SIG-M5 (cell line): ENCODE data around the gene IHH.

ENCODE experiments used
- DNase-seq: peaks from one replicate; lab custom pipeline; 2025; lab: John Stamatoyannopoulos, UW

IHH gene

GRCh38 chr2:219060821-219061791 lies at the start of gene IHH:
TSS of gene IHH (minus strand) at chr2:219060921. CDS start at chr2:219060467, 454 bp downstream.
- no peak for DNase-seq

- DNase-seq: no peak
These were observed 48.8 kb upstream of the IHH start for GRCh38 chr2:219109471-219109870.

- DNase-seq: no peak
These were observed 47.0 kb upstream of the IHH start for GRCh38 chr2:219107758-219108157.

- no peak for DNase-seq
These were observed 45.5 kb upstream of the IHH start for GRCh38 chr2:219106251-219106650.

GRCh38 chr2:219104107-219105035 lies 43.6 kb upstream of the IHH start:
- DNase-seq: no peak

- no peak for DNase-seq
These were observed 38.6 kb upstream of the IHH start for GRCh38 chr2:219099329-219099728.

GRCh38 chr2:219095406-219095935 lies 34.8 kb upstream of the IHH start:
- no peak for DNase-seq

- no peak for DNase-seq
These were observed 33.5 kb upstream of the IHH start for GRCh38 chr2:219094171-219094570.

GRCh38 chr2:219090436-219091299 lies 29.9 kb upstream of the IHH start:
- no peak for DNase-seq

- DNase-seq: no peak
These were observed 28.6 kb upstream of the IHH start for GRCh38 chr2:219089330-219089729.

- no peak for DNase-seq
These were observed 27.1 kb upstream of the IHH start for GRCh38 chr2:219087848-219088247.

- DNase-seq: no peak
These were observed 26.6 kb upstream of the IHH start for GRCh38 chr2:219087361-219087760.

GRCh38 chr2:219086196-219086595 lies 25.5 kb upstream of the IHH start:
- no peak for DNase-seq

GRCh38 chr2:219084791-219085190 lies 24.1 kb upstream of the IHH start:
- no peak for DNase-seq

GRCh38 chr2:219082332-219082958 lies 21.7 kb upstream of the IHH start:
- no peak for DNase-seq

- no peak for DNase-seq
These were observed 21.1 kb upstream of the IHH start for GRCh38 chr2:219081701-219082331.

GRCh38 chr2:219081096-219081495 lies 20.4 kb upstream of the IHH start:
- no peak for DNase-seq

GRCh38 chr2:219079417-219079816 lies 18.7 kb upstream of the IHH start:
- DNase-seq: no peak

GRCh38 chr2:219078951-219079350 lies 18.2 kb upstream of the IHH start:
- no peak for DNase-seq

- no peak for DNase-seq
These were observed 17.4 kb upstream of the IHH start for GRCh38 chr2:219078126-219078525.
